BLaER1 (cell line): Measurements from ENCODE around the gene PDE10A.

ENCODE experiments used
- H3K27ac ChIP-seq: shearing (Covaris generic); formaldehyde crosslinking; 2 replicates; pipeline ENCODE4 v1.8.1; 2022
- H3K27me3 ChIP-seq: shearing (Covaris generic); formaldehyde crosslinking; 2 replicates; pipeline ENCODE4 v1.8.1; 2022
- H3K36me3 ChIP-seq: shearing (Covaris generic); formaldehyde crosslinking; 2 replicates; pipeline ENCODE4 v1.8.1; 2022
- H3K4me1 ChIP-seq: shearing (Covaris generic); formaldehyde crosslinking; 2 replicates; pipeline ENCODE4 v1.8.1; 2022
- H3K4me2 ChIP-seq: shearing (Covaris generic); formaldehyde crosslinking; 2 replicates; pipeline ENCODE4 v1.8.1; 2022
- H3K4me3 ChIP-seq: shearing (Covaris generic); formaldehyde crosslinking; 2 replicates; pipeline ENCODE4 v1.8.1; 2022
- H3K9ac ChIP-seq: shearing (Covaris generic); formaldehyde crosslinking; 2 replicates; pipeline ENCODE4 v1.8.1; 2022
- H3K9me3 ChIP-seq: shearing (Covaris generic); formaldehyde crosslinking; 2 replicates; pipeline ENCODE4 v1.8.1; 2022
- H4K20me1 ChIP-seq: shearing (Covaris generic); formaldehyde crosslinking; 2 replicates; pipeline ENCODE4 v1.8.1; 2022
- Cebpa-rat ChIP-seq: shearing (Covaris generic); IDR thresholded peaks from 2 replicates; pipeline ENCODE4 v1.8.1; 2022

Gene PDE10A

GRCh38 chr6:165401092-165401491 is 261.9 kb downstream of the PDE10A start:
- no peak for TF ChIP-seq Cebpa-rat

DNA sequence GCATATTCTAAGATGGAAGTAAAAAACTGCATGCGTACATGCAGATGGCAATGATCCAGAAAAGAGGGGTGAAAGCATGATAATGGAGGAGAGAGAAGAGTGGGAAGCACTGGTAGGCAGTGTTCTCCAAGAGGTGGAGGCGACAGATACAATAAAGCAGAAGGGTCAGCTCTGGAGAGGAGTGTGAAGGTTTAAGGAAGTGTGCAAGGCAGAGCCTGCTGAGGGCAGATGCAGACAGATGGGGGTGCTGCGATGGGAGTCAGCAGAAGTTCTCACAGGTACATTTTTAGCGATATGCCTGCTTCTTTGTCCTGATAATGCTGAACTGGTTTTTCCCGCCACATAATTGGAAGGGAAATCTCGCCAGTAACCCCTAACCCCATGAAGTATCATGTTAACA is 272.6 kb downstream of the PDE10A start:
- no peaks in the 10 kb centered on the region for H4K20me1 ChIP-seq
- no peaks in the 10 kb centered on the region for H3K9me3 ChIP-seq
- no peaks in the 10 kb centered on the region for H3K27me3 ChIP-seq
- no peak overlapping the region for H3K4me2 ChIP-seq
- no peak overlapping the region for H3K27ac ChIP-seq
- no peaks in the 10 kb centered on the region for H3K36me3 ChIP-seq
- TF ChIP-seq Cebpa-rat, result no peak
- no peak overlapping the region for H3K9ac ChIP-seq
- H3K4me1 ChIP-seq, result no peaks in the 10 kb centered on the region
- no peak overlapping the region for H3K4me3 ChIP-seq

More at GRCh38 chr6:165401092-165401491, 261.9 kb downstream of the PDE10A start:
- H3K27me3 ChIP-seq, result no peaks in the 10 kb centered on the region
- H3K27ac ChIP-seq, result no peak overlapping the region
- H3K9ac ChIP-seq, result no peak overlapping the region
- H3K4me3 ChIP-seq, result no peak overlapping the region
- no peak overlapping the region for H3K4me2 ChIP-seq
- no peaks in the 10 kb centered on the region for H3K36me3 ChIP-seq
- no peaks in the 10 kb centered on the region for H3K4me1 ChIP-seq
- H3K9me3 ChIP-seq, result no peaks in the 10 kb centered on the region
- H4K20me1 ChIP-seq, result no peaks in the 10 kb centered on the region

- Histone ChIP-seq H3K27me3 (no peaks in the 10 kb centered on the region), H4K20me1 (no peaks in the 10 kb centered on the region), H3K9ac (no peak overlapping the region), H3K9me3 (no peaks in the 10 kb centered on the region), H3K4me3 (no peak overlapping the region), H3K36me3 (no peaks in the 10 kb centered on the region), H3K4me2 (no peak overlapping the region), H3K27ac (no peak overlapping the region), H3K4me1 (no peaks in the 10 kb centered on the region)
- no peak for TF ChIP-seq Cebpa-rat
These were observed 273.5 kb downstream of the PDE10A start for GRCh38 chr6:165389534-165389933.

DNA sequence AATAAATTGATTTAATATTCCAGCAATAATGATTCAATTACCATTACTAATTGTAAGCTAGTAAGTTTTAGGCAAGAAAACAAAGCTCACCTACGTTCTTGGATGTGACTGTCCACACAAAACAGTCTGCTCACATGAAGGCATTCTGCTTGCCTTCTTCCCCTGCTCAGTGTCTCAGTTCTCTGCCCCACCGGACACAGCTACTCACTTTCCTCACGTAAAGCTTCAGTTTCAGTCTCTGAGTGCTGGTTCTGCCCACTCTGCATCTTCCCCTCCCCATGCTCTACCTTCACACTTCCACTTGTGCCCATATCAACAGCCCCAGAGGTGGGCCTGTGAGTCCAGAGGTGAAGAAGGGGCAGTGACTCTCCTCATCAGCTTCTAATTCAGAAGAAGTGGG is 279.7 kb downstream of the PDE10A start:
- H3K4me2 ChIP-seq, result no peak overlapping the region

DNA sequence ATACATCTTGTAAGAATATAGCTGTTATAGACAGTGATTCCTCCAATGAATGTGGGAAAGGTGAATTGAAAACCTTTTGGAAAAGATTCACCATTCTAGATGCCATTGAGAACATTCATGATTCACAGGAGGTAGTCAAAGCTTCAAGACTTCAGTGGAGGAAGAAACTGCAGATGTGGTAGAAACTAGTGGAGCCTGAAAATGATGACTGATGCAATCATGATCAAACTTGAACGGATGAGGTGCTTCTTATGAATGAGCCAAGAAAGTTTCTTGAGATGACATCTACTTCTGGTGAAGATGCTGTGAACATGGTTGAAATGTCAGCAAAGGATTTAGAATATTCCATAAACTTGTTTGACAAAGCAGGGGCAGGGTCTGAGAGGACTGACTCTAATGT is 286.9 kb downstream of the PDE10A start:
- Histone ChIP-seq H3K27me3 (no peaks in the 10 kb centered on the region), H3K27ac (no peak overlapping the region), H3K4me3 (no peak overlapping the region), H3K4me2 (no peak overlapping the region), H3K36me3 (no peaks in the 10 kb centered on the region), H3K4me1 (no peaks in the 10 kb centered on the region), H4K20me1 (no peaks in the 10 kb centered on the region), H3K9me3 (no peaks in the 10 kb centered on the region), H3K9ac (no peak overlapping the region)
- no peak for TF ChIP-seq Cebpa-rat

More for the DNA sequence above, 279.7 kb downstream of the PDE10A start:
- Histone ChIP-seq H3K27ac (no peak overlapping the region), H3K4me3 (no peak overlapping the region), H3K9ac (no peak overlapping the region), H3K27me3 (no peaks in the 10 kb centered on the region), H3K9me3 (no peaks in the 10 kb centered on the region), H3K36me3 (no peaks in the 10 kb centered on the region), H4K20me1 (no peaks in the 10 kb centered on the region), H3K4me1 (no peaks in the 10 kb centered on the region)
- no peak for TF ChIP-seq Cebpa-rat

DNA sequence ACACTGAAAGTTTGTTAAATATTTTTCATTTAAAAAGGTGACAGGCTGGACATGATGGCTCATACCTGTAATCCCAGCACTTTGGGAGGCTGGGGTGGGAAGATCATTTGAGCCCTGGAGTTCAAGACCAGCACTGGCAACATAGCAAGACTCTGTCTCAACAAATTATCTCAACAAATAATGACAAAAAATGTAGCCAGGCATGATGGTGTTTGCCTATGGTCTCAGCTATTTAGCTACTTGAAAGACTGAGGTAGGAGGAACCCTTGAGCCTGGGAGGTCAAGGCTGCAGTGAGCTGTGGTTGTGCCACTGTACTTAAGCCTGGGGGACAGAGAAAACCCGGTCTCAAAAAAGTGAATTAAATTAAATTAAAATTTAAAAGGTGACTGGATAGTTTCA is 297.7 kb downstream of the PDE10A start:
- no peaks in the 10 kb centered on the region for H4K20me1 ChIP-seq
- TF ChIP-seq Cebpa-rat, result no peak
- no peaks in the 10 kb centered on the region for H3K27me3 ChIP-seq
- H3K4me3 ChIP-seq, result no peak overlapping the region
- H3K4me2 ChIP-seq, result no peak overlapping the region
- H3K27ac ChIP-seq, result no peak overlapping the region
- no peak overlapping the region for H3K9ac ChIP-seq
- H3K4me1 ChIP-seq, result no peaks in the 10 kb centered on the region
- no peaks in the 10 kb centered on the region for H3K36me3 ChIP-seq
- peaks cover 7% of the 10 kb centered on the region for H3K9me3 ChIP-seq

DNA sequence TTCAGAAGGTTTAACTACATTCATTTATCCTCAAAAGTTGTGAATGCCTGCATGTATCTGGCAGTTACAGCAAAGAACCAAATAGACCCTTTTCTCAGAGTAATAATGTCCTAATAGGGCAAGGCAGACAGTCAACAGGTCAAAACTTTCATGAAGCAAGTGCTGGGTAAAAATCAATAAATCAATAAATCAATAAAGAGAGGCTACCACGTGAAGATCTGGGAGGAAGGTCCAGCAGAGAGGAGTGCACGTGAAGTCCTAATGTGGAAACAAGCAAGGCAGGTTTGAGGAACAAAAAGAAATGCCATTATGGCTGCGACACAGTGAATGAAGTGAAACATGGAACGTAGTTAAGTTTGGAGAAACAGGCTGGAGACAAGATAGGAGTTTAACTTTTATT is 317.3 kb downstream of the PDE10A start:
- no peaks in the 10 kb centered on the region for H3K4me1 ChIP-seq
- peaks cover 6% of the 10 kb centered on the region; the same call in 1 of the 2 replicates for H3K36me3 ChIP-seq
- no peak overlapping the region for H3K4me2 ChIP-seq
- no peak overlapping the region for H3K9ac ChIP-seq
- H3K27ac ChIP-seq, result no peak overlapping the region
- no peaks in the 10 kb centered on the region for H3K27me3 ChIP-seq
- no peaks in the 10 kb centered on the region for H4K20me1 ChIP-seq
- H3K4me3 ChIP-seq, result no peak overlapping the region
- H3K9me3 ChIP-seq, result peaks cover 18% of the 10 kb centered on the region
- TF ChIP-seq Cebpa-rat, result no peak

DNA sequence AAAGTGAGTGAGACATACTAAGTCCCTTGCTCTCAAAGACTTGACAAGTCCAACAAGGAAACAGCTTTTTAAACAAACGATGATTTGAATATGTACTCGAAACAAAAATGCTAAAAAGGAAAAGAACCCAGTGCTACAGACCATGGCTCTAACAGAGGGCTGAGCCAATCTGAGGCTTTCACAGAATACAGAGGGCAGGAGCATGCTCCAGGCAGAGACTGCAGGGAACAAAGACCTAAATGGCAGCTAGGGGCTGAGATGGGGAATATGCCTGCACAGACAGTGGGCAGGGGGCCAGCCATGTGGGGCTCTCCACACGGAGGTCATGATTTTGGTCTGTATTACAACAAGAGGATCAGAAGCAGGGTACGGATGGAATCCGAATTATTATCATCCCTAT is 322.5 kb downstream of the PDE10A start:
- Histone ChIP-seq H3K27ac (no peak overlapping the region), H3K36me3 (no peaks in the 10 kb centered on the region), H3K27me3 (no peaks in the 10 kb centered on the region), H3K9ac (no peak overlapping the region), H4K20me1 (no peaks in the 10 kb centered on the region), H3K4me1 (no peaks in the 10 kb centered on the region), H3K9me3 (no peaks in the 10 kb centered on the region), H3K4me2 (no peak overlapping the region), H3K4me3 (no peak overlapping the region)
- TF ChIP-seq Cebpa-rat, result no peak

DNA sequence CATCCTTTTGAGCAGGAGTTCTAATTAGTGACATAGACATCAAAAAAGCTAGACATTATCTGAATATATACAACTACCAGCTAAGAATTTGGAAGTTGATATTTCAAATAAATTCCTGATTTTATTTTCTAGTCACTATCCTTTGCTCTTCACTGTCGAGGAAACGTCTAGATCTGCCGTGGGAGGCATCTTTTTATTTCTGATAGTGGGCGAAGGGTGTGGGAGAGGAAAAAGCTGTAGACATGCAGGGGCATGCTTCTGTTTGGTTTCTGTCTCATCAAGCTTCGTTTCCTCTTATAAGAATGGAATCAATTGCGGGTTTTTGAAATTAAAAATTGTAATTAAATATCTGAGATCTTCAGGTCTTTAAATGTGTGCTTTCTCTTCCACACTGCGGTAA is 337.4 kb downstream of the PDE10A start:
- Histone ChIP-seq H3K9me3 (peaks cover 14% of the 10 kb centered on the region), H4K20me1 (no peaks in the 10 kb centered on the region), H3K9ac (no peak overlapping the region), H3K4me3 (no peak overlapping the region), H3K4me2 (no peak overlapping the region), H3K4me1 (no peaks in the 10 kb centered on the region), H3K36me3 (no peaks in the 10 kb centered on the region), H3K27ac (no peak overlapping the region), H3K27me3 (no peaks in the 10 kb centered on the region)
- TF ChIP-seq Cebpa-rat, result no peak

- Histone ChIP-seq H3K4me3 (no peak overlapping the region), H3K27ac (no peak overlapping the region), H3K9ac (no peak overlapping the region), H3K4me2 (no peak overlapping the region), H3K36me3 (no peaks in the 10 kb centered on the region), H4K20me1 (no peaks in the 10 kb centered on the region), H3K27me3 (no peaks in the 10 kb centered on the region), H3K9me3 (peaks cover 14% of the 10 kb centered on the region), H3K4me1 (no peaks in the 10 kb centered on the region)
- no peak for TF ChIP-seq Cebpa-rat
These were observed 341.4 kb downstream of the PDE10A start for GRCh38 chr6:165321555-165322145.

- Histone ChIP-seq H3K9ac (no peak overlapping the region), H4K20me1 (no peaks in the 10 kb centered on the region), H3K9me3 (peaks cover 14% of the 10 kb centered on the region), H3K4me2 (no peak overlapping the region), H3K36me3 (no peaks in the 10 kb centered on the region), H3K4me3 (no peak overlapping the region), H3K27ac (no peak overlapping the region), H3K4me1 (no peaks in the 10 kb centered on the region), H3K27me3 (no peaks in the 10 kb centered on the region)
- no peak for TF ChIP-seq Cebpa-rat
These were observed 341.9 kb downstream of the PDE10A start for GRCh38 chr6:165321150-165321549.
